GM18502 (cell line): ENCODE measurements around the gene ZGPAT.

ENCODE experiments used
- ATAC-seq: cut with Tn5 transposase; IDR thresholded peaks from one replicate; pipeline ENCODE4 v1.9.1; 2021; ENCODE audit warnings: mild to moderate bottlenecking; ENCODE audit not compliant: unreplicated experiment, poor library complexity

The ZGPAT gene

GRCh38 chr20:63742381-63743024 is 34.7 kb downstream of the ZGPAT start:
- no peak for ATAC-seq

- no peak for ATAC-seq
These were observed 35.6 kb downstream of the ZGPAT start for GRCh38 chr20:63743210-63743970.

- no peak for ATAC-seq
These were observed 36.3 kb downstream of the ZGPAT start for GRCh38 chr20:63744158-63744557.

- ATAC-seq = no peak
These were observed 37.0 kb downstream of the ZGPAT start for GRCh38 chr20:63744574-63745423.

GRCh38 chr20:63745424-63745805 is 37.6 kb downstream of the ZGPAT start:
- ATAC-seq = no peak

- no peak for ATAC-seq
These were observed 38.3 kb downstream of the ZGPAT start for GRCh38 chr20:63745961-63746731.

- no peak for ATAC-seq
These were observed 39.0 kb downstream of the ZGPAT start for GRCh38 chr20:63746751-63747315.

- no peak for ATAC-seq
These were observed 39.8 kb downstream of the ZGPAT start for GRCh38 chr20:63747622-63748069.

- ATAC-seq = no peak
These were observed 40.5 kb downstream of the ZGPAT start for GRCh38 chr20:63748070-63748933.

GRCh38 chr20:63748934-63749270 is 41.1 kb downstream of the ZGPAT start:
- ATAC-seq = no peak

- no peak for ATAC-seq
These were observed 42.0 kb downstream of the ZGPAT start for GRCh38 chr20:63749597-63750508.

- no peak for ATAC-seq
These were observed 43.1 kb downstream of the ZGPAT start for GRCh38 chr20:63750807-63751470.

- no peak for ATAC-seq
These were observed 43.8 kb downstream of the ZGPAT start for GRCh38 chr20:63751471-63752271.

GRCh38 chr20:63752411-63753101 is 44.7 kb downstream of the ZGPAT start:
- ATAC-seq = no peak

GRCh38 chr20:63753381-63753780 is 45.5 kb downstream of the ZGPAT start:
- ATAC-seq = no peak

GRCh38 chr20:63754008-63754407 is 46.2 kb downstream of the ZGPAT start:
- no peak for ATAC-seq
